ENCODE measurements around the gene KIF26B. TPM values are rescaled to one million over a fixed set of nuclear protein-coding genes. Genes with fewer than 3 reads are reported as not detected.

The KIF26B gene
- total RNA-seq, 4 donors from 2014 or later, result 0.90 to 2.0 (median 1.5) TPM

GRCh38 chr1:245526141-245526540 is 371.4 kb downstream of the KIF26B start:
- 91 to 92% methylated on average over 2 of the region's 2 CpGs for WGBS, 2 donors
- Histone ChIP-seq H3K27ac (no peak overlapping the region), H3K4me3 (no peak overlapping the region), H3K27me3 (no peaks in the 10 kb centered on the region), H3K9me3 (peaks cover 0 to 5% (median 0%) of the 10 kb centered on the region in 4 donors), H3K36me3 (no peaks in the 10 kb centered on the region), H3K4me1 (no peaks in the 10 kb centered on the region)
- DNase-seq (ENCODE audit: low spot score in 2 of 2), result no peak
- TF ChIP-seq POLR2A (IDR thresholded peaks at IDR 0.05) (no peak), EP300 (IDR thresholded peaks at IDR 0.05) (no peak)

- WGBS, 2 donors, result 88 to 92% methylated on average over 7 of the region's 7 CpGs
- Histone ChIP-seq H3K4me3 (no peak overlapping the region), H3K27me3 (no peaks in the 10 kb centered on the region), H3K36me3 (no peaks in the 10 kb centered on the region), H3K4me1 (no peaks in the 10 kb centered on the region), H3K9me3 (peaks cover 0 to 5% (median 0%) of the 10 kb centered on the region in 4 donors), H3K27ac (no peak overlapping the region)
- DNase-seq (ENCODE audit: low spot score in 2 of 2), result no peak
- no peak for TF ChIP-seq POLR2A (IDR thresholded peaks at IDR 0.05)
- TF ChIP-seq EP300 (IDR thresholded peaks at IDR 0.05), result no peak
- TF ChIP-seq CTCF (IDR thresholded peaks at IDR 0.05), result no peak
Measured at GRCh38 chr1:245528258-245528635, 373.5 kb downstream of the KIF26B start.

GRCh38 chr1:245530937-245531336 is 376.2 kb downstream of the KIF26B start:
- Histone ChIP-seq H3K4me3 (no peak overlapping the region), H3K36me3 (no peaks in the 10 kb centered on the region), H3K4me1 (no peaks in the 10 kb centered on the region), H3K27me3 (no peaks in the 10 kb centered on the region), H3K27ac (no peak overlapping the region), H3K9me3 (no peaks in the 10 kb centered on the region)
- DNase-seq (ENCODE audit: low spot score in 2 of 2), result no peak
- no peak for TF ChIP-seq POLR2A (IDR thresholded peaks at IDR 0.05)
- no peak for TF ChIP-seq EP300 (IDR thresholded peaks at IDR 0.05)
- TF ChIP-seq CTCF (IDR thresholded peaks at IDR 0.05), result no peak
- 70 to 73% methylated on average over 2 of the region's 2 CpGs for WGBS, 2 donors

GRCh38 chr1:245537992-245538391 is 383.2 kb downstream of the KIF26B start:
- DNase-seq (ENCODE audit: low spot score in 2 of 2), result no peak
- TF ChIP-seq POLR2A (IDR thresholded peaks at IDR 0.05), result no peak
- no peak for TF ChIP-seq CTCF (IDR thresholded peaks at IDR 0.05)
- no peak for TF ChIP-seq EP300 (IDR thresholded peaks at IDR 0.05)

GRCh38 chr1:245538671-245539070 is 383.9 kb downstream of the KIF26B start:
- no peak for DNase-seq (ENCODE audit: low spot score in 2 of 2)
- H3K36me3 ChIP-seq, result no peaks in the 10 kb centered on the region
- H3K4me3 ChIP-seq, result no peak overlapping the region
- no peaks in the 10 kb centered on the region for H3K4me1 ChIP-seq
- H3K27me3 ChIP-seq, result no peaks in the 10 kb centered on the region
- TF ChIP-seq POLR2A (IDR thresholded peaks at IDR 0.05) (no peak), CTCF (IDR thresholded peaks at IDR 0.05) (no peak), EP300 (IDR thresholded peaks at IDR 0.05) (no peak)
- no peak overlapping the region for H3K27ac ChIP-seq
- no peaks in the 10 kb centered on the region for H3K9me3 ChIP-seq
- WGBS, 2 donors, result 89 to 95% methylated on average over 3 of the region's 3 CpGs

More at GRCh38 chr1:245537992-245538391, 383.2 kb downstream of the KIF26B start:
- Histone ChIP-seq H3K9me3 (no peaks in the 10 kb centered on the region), H3K27ac (no peak overlapping the region), H3K27me3 (no peaks in the 10 kb centered on the region), H3K4me1 (no peaks in the 10 kb centered on the region), H3K36me3 (no peaks in the 10 kb centered on the region), H3K4me3 (no peak overlapping the region)
- 83 to 85% methylated on average over 3 of the region's 3 CpGs for WGBS, 2 donors

- TF ChIP-seq POLR2A (IDR thresholded peaks at IDR 0.05), result no peak
- TF ChIP-seq CTCF (IDR thresholded peaks at IDR 0.05), result no peak
- no peak for TF ChIP-seq EP300 (IDR thresholded peaks at IDR 0.05)
- Histone ChIP-seq H3K4me1 (no peaks in the 10 kb centered on the region), H3K27ac (no peak overlapping the region), H3K9me3 (no peaks in the 10 kb centered on the region), H3K36me3 (no peaks in the 10 kb centered on the region), H3K27me3 (no peaks in the 10 kb centered on the region), H3K4me3 (no peak overlapping the region)
- no peak for DNase-seq (ENCODE audit: low spot score in 2 of 2)
- 84 to 88% methylated on average over 14 of the region's 14 CpGs for WGBS, 2 donors
Measured at GRCh38 chr1:245541369-245541768, 386.6 kb downstream of the KIF26B start.

Data from tibial nerve (tissue), 4 donors.